ENCODE data around the gene RAD51B. TPM values are rescaled to one million over a fixed set of nuclear protein-coding genes. Genes with fewer than 3 reads are reported as not detected.

RAD51B gene
- total RNA-seq, 1 experiment from 2014 or later = 16.7 TPM

DNA sequence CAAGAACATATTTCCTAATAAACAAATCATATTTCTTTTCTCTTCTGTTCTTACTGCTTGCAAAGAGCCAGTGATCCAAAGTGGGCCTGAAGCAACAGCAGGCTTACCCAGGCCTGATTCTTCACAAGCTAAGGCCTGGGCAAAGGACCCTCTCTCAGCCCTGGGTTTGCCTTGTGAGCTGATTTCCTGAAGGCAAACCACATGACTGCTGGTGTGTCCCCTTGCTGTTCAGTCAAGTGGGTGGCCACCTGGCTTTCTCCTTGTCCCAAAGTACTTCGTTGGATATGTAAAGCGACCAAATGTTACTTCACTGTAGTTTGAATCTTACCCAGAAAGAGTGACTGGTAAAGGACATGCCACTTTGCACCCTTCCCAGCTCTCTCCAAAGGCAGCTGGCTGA, 580.4 kb downstream of the RAD51B start:
- Histone ChIP-seq H4K91ac (ENCODE audit: insufficient read length, low read depth, low read length) (no peak overlapping the region), H2BK15ac (ENCODE audit: low read depth, low read length) (no peak overlapping the region), H3K56ac (ENCODE audit: insufficient read length, low read depth, low read length) (no peak overlapping the region), H3K79me1 (ENCODE audit: insufficient read depth, low read depth, low read length, poor library complexity, severe bottlenecking) (no peaks in the 10 kb centered on the region), H3K27me3 (ENCODE audit: insufficient read depth, low read length) (no peaks in the 10 kb centered on the region), H3K9ac (ENCODE audit: extremely low read depth, insufficient read length, low read length) (no peak overlapping the region), H2BK5ac (ENCODE audit: insufficient read length, low read length) (no peak overlapping the region), H4K5ac (ENCODE audit: insufficient read length, low read depth, low read length) (no peak overlapping the region), H2BK12ac (ENCODE audit: insufficient read length, low read depth, low read length) (peak overlapping the region; percentile 25), H3T11ph (ENCODE audit: low read length) (no peak overlapping the region), H3K18ac (ENCODE audit: insufficient read length, low read depth, low read length) (no peak overlapping the region), H2AFZ (ENCODE audit: low read length) (no peak overlapping the region), H2BK120ac (ENCODE audit: low read depth, low read length, poor library complexity, severe bottlenecking) (no peak overlapping the region), H3K79me2 (ENCODE audit: insufficient read depth, low read length) (no peaks in the 10 kb centered on the region), H4K8ac (replicated peaks; ENCODE audit: insufficient read length, low read depth, low read length) (no peak overlapping the region), H3K4ac (ENCODE audit: low read depth, low read length) (no peak overlapping the region), H3K4me2 (ENCODE audit: insufficient read depth, insufficient read length, low read length) (no peak overlapping the region), H3K14ac (ENCODE audit: insufficient read depth, low read length) (no peak overlapping the region), H3K23me2 (ENCODE audit: insufficient read length, low read depth, low read length, poor library complexity, severe bottlenecking) (no peaks in the 10 kb centered on the region), H3K27ac (ENCODE audit: insufficient read length, low read depth, low read length) (no peak overlapping the region), H2AK5ac (ENCODE audit: insufficient read length, low read length) (no peak overlapping the region), H3K23ac (ENCODE audit: insufficient read length, low read depth, low read length) (no peak overlapping the region), H3K9me3 (ENCODE audit: control insufficient read depth, low read depth, low read length) (no peaks in the 10 kb centered on the region), H2BK20ac (ENCODE audit: low read depth, low read length, poor library complexity, severe bottlenecking) (no peak overlapping the region), H4K20me1 (ENCODE audit: control insufficient read depth, insufficient read depth, insufficient read length) (no peaks in the 10 kb centered on the region), H3K4me1 (ENCODE audit: insufficient read depth, low read length) (peaks cover 10% of the 10 kb centered on the region)
- no peak overlapping the region for H3K27ac Mint-ChIP-seq
- H3K4me1 Mint-ChIP-seq = peaks cover 25 to 27% of the 10 kb centered on the region in 2 experiments
- no peaks in the 10 kb centered on the region for H3K9me3 Mint-ChIP-seq
- no peak for DNase-seq
- no peak overlapping the region for H3K4me3 Mint-ChIP-seq
- no peaks in the 10 kb centered on the region; the same call in 1 of the 2 replicates for H3K27me3 Mint-ChIP-seq (ENCODE audit: low read depth)
- no CpG with 5 or more reads among the region's 2 CpGs for WGBS (ENCODE audit: extremely low coverage, insufficient read length, low lambda C conversion rate)
- TF ChIP-seq, protein P1, sequence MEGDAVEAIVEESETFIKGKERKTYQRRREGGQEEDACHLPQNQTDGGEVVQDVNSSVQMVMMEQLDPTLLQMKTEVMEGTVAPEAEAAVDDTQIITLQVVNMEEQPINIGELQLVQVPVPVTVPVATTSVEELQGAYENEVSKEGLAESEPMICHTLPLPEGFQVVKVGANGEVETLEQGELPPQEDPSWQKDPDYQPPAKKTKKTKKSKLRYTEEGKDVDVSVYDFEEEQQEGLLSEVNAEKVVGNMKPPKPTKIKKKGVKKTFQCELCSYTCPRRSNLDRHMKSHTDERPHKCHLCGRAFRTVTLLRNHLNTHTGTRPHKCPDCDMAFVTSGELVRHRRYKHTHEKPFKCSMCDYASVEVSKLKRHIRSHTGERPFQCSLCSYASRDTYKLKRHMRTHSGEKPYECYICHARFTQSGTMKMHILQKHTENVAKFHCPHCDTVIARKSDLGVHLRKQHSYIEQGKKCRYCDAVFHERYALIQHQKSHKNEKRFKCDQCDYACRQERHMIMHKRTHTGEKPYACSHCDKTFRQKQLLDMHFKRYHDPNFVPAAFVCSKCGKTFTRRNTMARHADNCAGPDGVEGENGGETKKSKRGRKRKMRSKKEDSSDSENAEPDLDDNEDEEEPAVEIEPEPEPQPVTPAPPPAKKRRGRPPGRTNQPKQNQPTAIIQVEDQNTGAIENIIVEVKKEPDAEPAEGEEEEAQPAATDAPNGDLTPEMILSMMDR (conservative IDR thresholded peaks at IDR 0.05) = no peak
- H3K36me3 Mint-ChIP-seq (ENCODE audit: insufficient read depth in 1 of 3, low read depth in 3 of 3) = no peaks in the 10 kb centered on the region
